ENCODE data around the gene CCNY. TPM values are rescaled to one million over a fixed set of nuclear protein-coding genes. Genes with fewer than 3 reads are reported as not detected.
A peak's percentile ranks its signal among the peaks of the same experiment; 100 is the strongest.

Gene CCNY
- total RNA-seq, 4 donors from 2014 or later: 37.5 to 56.3 (median 43.9) TPM

DNA sequence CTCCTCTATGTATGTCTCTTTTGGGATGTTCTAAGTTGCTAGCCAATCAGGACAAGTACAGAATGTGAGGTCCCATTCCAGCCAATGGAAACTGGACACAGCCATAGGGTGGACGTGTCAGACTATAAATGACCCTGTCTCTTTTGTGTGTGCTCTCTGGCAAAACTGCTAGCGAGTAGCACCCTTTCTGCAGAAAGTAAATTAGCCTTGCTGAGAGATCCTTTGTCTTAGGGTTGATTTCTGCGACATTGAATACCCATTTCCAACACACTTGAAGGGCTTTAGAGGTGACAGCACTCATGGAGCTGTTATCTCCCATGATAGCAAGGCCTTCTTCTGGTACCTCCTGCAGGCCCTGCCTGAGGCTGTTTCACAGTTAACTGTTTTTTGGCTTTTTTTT, 107.5 kb downstream of the CCNY start:
- H3K4me1 ChIP-seq: peaks cover 15 to 25% of the 10 kb centered on the region in 2 donors
- WGBS, 2 donors: 96 to 100% methylated on average over 3 of the region's 3 CpGs
- H3K9me3 ChIP-seq: no peaks in the 10 kb centered on the region
- no peak overlapping the region for H3K27ac ChIP-seq
- no peaks in the 10 kb centered on the region for H3K27me3 ChIP-seq
- intact Hi-C loops (cut with DNase I): no loop called here
- no peak for DNase-seq
- no peak overlapping the region for H3K4me3 ChIP-seq (replicated peaks in 1 of 3)
- no peaks in the 10 kb centered on the region for H3K36me3 ChIP-seq
- TF ChIP-seq POLR2A (IDR thresholded peaks at IDR 0.05): no peak
- TF ChIP-seq, protein P1, sequence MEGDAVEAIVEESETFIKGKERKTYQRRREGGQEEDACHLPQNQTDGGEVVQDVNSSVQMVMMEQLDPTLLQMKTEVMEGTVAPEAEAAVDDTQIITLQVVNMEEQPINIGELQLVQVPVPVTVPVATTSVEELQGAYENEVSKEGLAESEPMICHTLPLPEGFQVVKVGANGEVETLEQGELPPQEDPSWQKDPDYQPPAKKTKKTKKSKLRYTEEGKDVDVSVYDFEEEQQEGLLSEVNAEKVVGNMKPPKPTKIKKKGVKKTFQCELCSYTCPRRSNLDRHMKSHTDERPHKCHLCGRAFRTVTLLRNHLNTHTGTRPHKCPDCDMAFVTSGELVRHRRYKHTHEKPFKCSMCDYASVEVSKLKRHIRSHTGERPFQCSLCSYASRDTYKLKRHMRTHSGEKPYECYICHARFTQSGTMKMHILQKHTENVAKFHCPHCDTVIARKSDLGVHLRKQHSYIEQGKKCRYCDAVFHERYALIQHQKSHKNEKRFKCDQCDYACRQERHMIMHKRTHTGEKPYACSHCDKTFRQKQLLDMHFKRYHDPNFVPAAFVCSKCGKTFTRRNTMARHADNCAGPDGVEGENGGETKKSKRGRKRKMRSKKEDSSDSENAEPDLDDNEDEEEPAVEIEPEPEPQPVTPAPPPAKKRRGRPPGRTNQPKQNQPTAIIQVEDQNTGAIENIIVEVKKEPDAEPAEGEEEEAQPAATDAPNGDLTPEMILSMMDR (IDR thresholded peaks at IDR 0.05): no peak

DNA sequence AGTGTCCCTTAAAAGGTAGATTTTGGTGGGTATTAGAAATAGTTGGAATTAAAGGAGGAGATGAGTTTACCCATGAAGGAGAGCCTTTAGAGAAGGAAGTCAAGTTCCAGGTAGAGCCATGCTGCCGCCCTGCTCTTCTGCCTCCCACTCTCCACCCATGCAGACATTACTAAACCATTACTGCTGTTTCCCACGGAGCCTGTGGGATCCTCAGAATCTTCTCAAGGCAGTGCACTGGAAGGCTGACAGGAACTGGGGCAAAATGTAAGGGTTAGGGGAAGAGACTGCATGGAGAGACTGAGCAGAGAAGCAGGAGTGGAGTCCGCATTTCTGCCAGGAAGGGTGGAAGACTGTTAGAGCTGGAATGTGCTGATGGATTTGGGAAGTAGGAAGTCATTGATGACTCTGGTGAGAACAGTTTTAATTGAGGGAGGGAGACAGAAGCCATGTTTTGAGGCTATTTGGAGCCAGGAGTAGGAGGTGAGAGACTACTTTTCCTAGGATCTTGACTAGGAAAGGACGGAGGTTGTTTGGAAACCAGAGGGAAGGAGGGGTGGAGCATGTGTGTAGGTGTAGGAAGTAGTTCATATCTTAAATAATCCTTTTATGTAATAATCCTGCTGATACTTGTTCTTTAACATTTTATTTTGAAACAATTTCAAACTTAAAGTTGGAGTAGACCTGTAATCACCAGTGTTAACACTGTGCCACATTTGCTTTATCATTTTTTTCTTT, 109.0 kb downstream of the CCNY start:
- TF ChIP-seq POLR2A (IDR thresholded peaks at IDR 0.05): no peak
- TF ChIP-seq, protein P1 (IDR thresholded peaks at IDR 0.05): no peak
- Histone ChIP-seq H3K27ac (no peak overlapping the region), H3K27me3 (no peaks in the 10 kb centered on the region), H3K4me1 (peaks cover 24 to 39% of the 10 kb centered on the region in 2 donors), H3K9me3 (no peaks in the 10 kb centered on the region), H3K36me3 (no peaks in the 10 kb centered on the region), H3K4me3 (replicated peaks in 1 of 3) (no peak overlapping the region)
- 94 to 95% methylated on average over 4 of the region's 4 CpGs for WGBS, 2 donors
- DNase-seq: no peak
- intact Hi-C loops (cut with DNase I): no loop called here

- Histone ChIP-seq H3K9me3 (no peaks in the 10 kb centered on the region), H3K4me1 (peaks cover 31 to 50% of the 10 kb centered on the region in 2 donors), H3K27ac (no peak overlapping the region), H3K27me3 (no peaks in the 10 kb centered on the region), H3K4me3 (replicated peaks in 1 of 3) (no peak overlapping the region), H3K36me3 (no peaks in the 10 kb centered on the region)
- no peak for TF ChIP-seq POLR2A (IDR thresholded peaks at IDR 0.05)
- TF ChIP-seq, protein P1 (IDR thresholded peaks at IDR 0.05): no peak
- DNase-seq: no peak
- intact Hi-C loops (cut with DNase I): no loop called here
- 78 to 93% methylated on average over 2 of the region's 2 CpGs for WGBS, 2 donors
These were observed 110.1 kb downstream of the CCNY start for GRCh38 chr10:35446439-35446838.

- no peaks in the 10 kb centered on the region for H3K36me3 ChIP-seq
- intact Hi-C loops (cut with DNase I): no loop called here
- H3K4me1 ChIP-seq: peaks cover 40 to 59% of the 10 kb centered on the region in 2 donors
- no peaks in the 10 kb centered on the region for H3K9me3 ChIP-seq
- WGBS, 2 donors: 51 to 61% methylated on average over 14 of the region's 14 CpGs
- peak overlapping the region; percentile 25 to 58 (median 41) for H3K27ac ChIP-seq
- peak in 1 of 2 donors; percentile 43 for DNase-seq
- TF ChIP-seq, protein P1 (IDR thresholded peaks at IDR 0.05): no peak
- TF ChIP-seq POLR2A (IDR thresholded peaks at IDR 0.05): no peak
- no peaks in the 10 kb centered on the region for H3K27me3 ChIP-seq
- no peak overlapping the region for H3K4me3 ChIP-seq (replicated peaks in 1 of 3)
These were observed 111.5 kb downstream of the CCNY start for GRCh38 chr10:35447693-35448407.
